Colonic mucosa (tissue), 4 donors: Measurements from ENCODE around the gene NXNL2. TPM values are rescaled to one million over a fixed set of nuclear protein-coding genes. Genes with fewer than 3 reads are reported as not detected.

Source experiments
- DNase-seq: peaks from one replicate; pipeline ENCODE4 v3.0.0-alpha.2; 2020
- H3K27ac ChIP-seq: fragments of 200-600 bp; one replicate; pipeline ENCODE4 v1.8.0; 2021
- H3K27me3 ChIP-seq: fragments of 200-600 bp; one replicate; pipeline ENCODE4 v1.8.0; 2021
- H3K36me3 ChIP-seq: fragments of 200-600 bp; one replicate; pipeline ENCODE4 v1.8.0; 2021
- H3K4me1 ChIP-seq: fragments of 200-600 bp; one replicate; pipeline ENCODE4 v1.8.0; 2021; ENCODE audit warnings: mild to moderate bottlenecking
- H3K4me3 ChIP-seq: fragments of 200-600 bp; one replicate; pipeline ENCODE4 v1.8.0; 2021
- H3K9ac ChIP-seq, 2 donors: one replicate each; pipeline ENCODE4 v1.7.0; 2013; ENCODE audit warnings: control low read depth in 2 of 2, low read depth in 2 of 2, low read length in 2 of 2
- H3K9me3 ChIP-seq: fragments of 200-600 bp; one replicate; pipeline ENCODE4 v1.8.0; 2021
- CTCF ChIP-seq: fragments of 200-600 bp; IDR thresholded peaks from one replicate; pipeline ENCODE4 v1.8.0; 2022; ENCODE audit warnings: antibody characterized with exemption, mild to moderate bottlenecking
- intact Hi-C: fragments of 100-400 bp; cut with DNase I; formaldehyde crosslinking; loops from one replicate; pipeline ENCODE4 v1.14.1; 2022
- total RNA-seq, 2 donors: library from RNA; stranded (reverse); fragmentation: NEBNext Ultra II Directional in 1 of 2; extraction: Animal tissue kit (Norgen Biotek cat#: 25700) in 1 of 2; gene quantifications; one replicate each; pipeline ENCODE4 v1.2.1, GENCODE V29; 2021
- donor health status: healthy.
- donor health status: DM: no; HTN: no; CAD: no.
- donor health status: DM: no; HTN: no; CAD: no.

Gene NXNL2
- total RNA-seq, 2 donors from 2014 or later = not detected

GRCh38 chr9:88501086-88501485 lies 33.9 kb upstream of the NXNL2 start:
- Histone ChIP-seq H3K9me3 (no peaks in the 10 kb centered on the region), H3K9ac (no peak overlapping the region), H3K4me1 (no peaks in the 10 kb centered on the region), H3K27ac (no peak overlapping the region), H3K4me3 (no peak overlapping the region), H3K27me3 (no peaks in the 10 kb centered on the region), H3K36me3 (no peaks in the 10 kb centered on the region)
- intact Hi-C loops = no loop called here
- TF ChIP-seq CTCF = no peak
- DNase-seq = no peak

GRCh38 chr9:88502552-88503034 lies 32.4 kb upstream of the NXNL2 start:
- TF ChIP-seq CTCF = no peak
- no peaks in the 10 kb centered on the region for H3K27me3 ChIP-seq

GRCh38 chr9:88503081-88503844 lies 31.7 kb upstream of the NXNL2 start:
- DNase-seq = no peak
- H3K9me3 ChIP-seq = no peaks in the 10 kb centered on the region
- H3K9ac ChIP-seq = no peak overlapping the region
- no peaks in the 10 kb centered on the region for H3K36me3 ChIP-seq
- no peak overlapping the region for H3K4me3 ChIP-seq
- no peaks in the 10 kb centered on the region for H3K4me1 ChIP-seq
- H3K27me3 ChIP-seq = no peaks in the 10 kb centered on the region
- intact Hi-C loops = no loop called here
- no peak for TF ChIP-seq CTCF
- H3K27ac ChIP-seq = no peak overlapping the region

More at GRCh38 chr9:88502552-88503034, 32.4 kb upstream of the NXNL2 start:
- H3K9ac ChIP-seq = no peak overlapping the region
- no peaks in the 10 kb centered on the region for H3K36me3 ChIP-seq
- H3K27ac ChIP-seq = no peak overlapping the region
- H3K4me3 ChIP-seq = no peak overlapping the region
- no peaks in the 10 kb centered on the region for H3K9me3 ChIP-seq
- intact Hi-C loops = no loop called here
- DNase-seq = no peak
- H3K4me1 ChIP-seq = no peaks in the 10 kb centered on the region

- Histone ChIP-seq H3K9ac (no peak overlapping the region), H3K36me3 (no peaks in the 10 kb centered on the region), H3K9me3 (no peaks in the 10 kb centered on the region), H3K4me3 (no peak overlapping the region), H3K27me3 (no peaks in the 10 kb centered on the region), H3K27ac (no peak overlapping the region), H3K4me1 (no peaks in the 10 kb centered on the region)
- intact Hi-C loops = no loop called here
- no peak for TF ChIP-seq CTCF
- DNase-seq = no peak
These were observed 30.9 kb upstream of the NXNL2 start for GRCh38 chr9:88503845-88504764.

- no peak overlapping the region for H3K27ac ChIP-seq
- H3K4me3 ChIP-seq = no peak overlapping the region
- no peaks in the 10 kb centered on the region for H3K36me3 ChIP-seq
- no peak for DNase-seq
- no peak for TF ChIP-seq CTCF
- no peaks in the 10 kb centered on the region for H3K4me1 ChIP-seq
- H3K27me3 ChIP-seq = no peaks in the 10 kb centered on the region
- intact Hi-C loops = no loop called here
- no peak overlapping the region for H3K9ac ChIP-seq
- H3K9me3 ChIP-seq = no peaks in the 10 kb centered on the region
These were observed 26.7 kb upstream of the NXNL2 start for GRCh38 chr9:88508326-88508725.
